K562 (cell line): ENCODE results near the gene SLC4A2. TPM values are rescaled to one million over a fixed set of nuclear protein-coding genes. Genes with fewer than 3 reads are reported as not detected.

Source experiments
- ATAC-seq: fragments of 200-7000 bp; cut with Tn5 transposase; 3 replicates; pipeline ENCODE4 v1.9.1; 2020; ENCODE audit warnings: moderate library complexity
- BruUV-seq: library from RNA; stranded (reverse); fragments of 400-500 nt; replicated peaks from 2 replicates; lab custom pipeline; 2021; lab: Mats Ljungman, UMichigan
- CTCF ChIA-PET: fragments of 300-600 bp; formaldehyde crosslinking; extraction: SDS; loops from one replicate; lab custom pipeline; 2021; ENCODE audit warnings: low intra/inter-chr PET ratio; lab: Yijun Ruan, JAX
- POLR2A ChIA-PET: fragments of 300-600, 350-650 bp; sonication (Branson Sonifier 250); formaldehyde crosslinking; extraction: SDS; loops from one replicate; lab custom pipeline; 2021; ENCODE audit warnings: antibody characterized with exemption, inconsistent platforms; lab: Yijun Ruan, JAX
- DNase-seq, 4 experiments: peaks; one replicate each; pipeline versions ENCODE4 v3.0.0 to v3.0.0-alpha.2; 2011 to 2018; ENCODE audit warnings: low spot score in 3 of 4, mixed read lengths in 3 of 4; ENCODE audit errors: extremely low read depth in 1 of 4
- FAIRE-seq: peaks from 2 replicates; lab custom pipeline; 2011; peaks lifted over from hg19 to GRCh38; lab: Jason Lieb, UNC
- H2AFZ ChIP-seq: 2 replicates; pipeline ENCODE4 v1.6.0; 2011; ENCODE audit warnings: low read depth, low read length, control low read depth, inconsistent platforms
- H3K27ac ChIP-seq: fragments of 200-600 bp; 3 replicates; pipeline ENCODE4 v1.8.0; 2011; ENCODE audit warnings: low read depth, mild to moderate bottlenecking, control low read depth, inconsistent platforms, low read length, moderate library complexity, mixed read lengths; ENCODE audit errors: extremely low read depth
- H3K27me3 ChIP-seq, 2 experiments: fragments of 300-600 bp in 1 of 2; 2 replicates in 1 of 2; 3 replicates in 1 of 2; pipeline versions ENCODE4 v1.6.0 to v1.8.0; 2011; ENCODE audit warnings: inconsistent platforms in 2 of 2, low read length in 2 of 2, mild to moderate bottlenecking in 1 of 2, mixed read lengths in 1 of 2, moderate library complexity in 1 of 2; ENCODE audit not compliant: control insufficient read depth in 2 of 2, insufficient read depth in 2 of 2
- H3K36me3 ChIP-seq: fragments of 300-600 bp; 3 replicates; pipeline ENCODE4 v1.8.0; 2011; ENCODE audit warnings: mild to moderate bottlenecking, low read length, inconsistent platforms; ENCODE audit not compliant: control insufficient read depth, insufficient read depth
- H3K4me1 ChIP-seq, 2 experiments: fragments of 200-600 bp in 1 of 2; replicated peaks in 1 of 2; 2 replicates in 1 of 2; 3 replicates in 1 of 2; pipeline versions ENCODE4 v1.5.1 to v1.8.0; 2011; ENCODE audit warnings: inconsistent platforms in 2 of 2, low read length in 2 of 2, mild to moderate bottlenecking in 1 of 2, mixed read lengths in 1 of 2, moderate library complexity in 1 of 2; ENCODE audit not compliant: control insufficient read depth in 2 of 2, insufficient read depth in 2 of 2
- H3K4me2 ChIP-seq: 2 replicates; pipeline ENCODE4 v1.6.1; 2011; ENCODE audit warnings: low read length, control low read depth, inconsistent platforms, mixed read lengths; ENCODE audit not compliant: insufficient read depth
- H3K4me3 ChIP-seq: fragments of 200-600 bp; sonication (generic), shearing (Covaris generic); 2 replicates; pipeline ENCODE4 v1.5.1; 2016; ENCODE audit warnings: control low read depth, inconsistent platforms
- H3K79me2 ChIP-seq: fragments of 200-600 bp; 3 replicates; pipeline ENCODE4 v1.8.0; 2011; ENCODE audit warnings: low read length, inconsistent platforms; ENCODE audit not compliant: control insufficient read depth, insufficient read depth
- H3K9ac ChIP-seq, 2 experiments: 2 replicates each; pipeline versions ENCODE4 v1.6.0 to v1.6.1; 2011; ENCODE audit warnings: low read depth in 2 of 2, low read length in 2 of 2, control low read depth in 1 of 2, inconsistent platforms in 1 of 2, mild to moderate bottlenecking in 1 of 2, mixed read lengths in 1 of 2; ENCODE audit not compliant: insufficient read depth in 1 of 2
- H3K9me1 ChIP-seq: one replicate; pipeline ENCODE4 v1.6.0; 2011; ENCODE audit warnings: inconsistent platforms, mild to moderate bottlenecking, low read length, moderate library complexity; ENCODE audit not compliant: control insufficient read depth, insufficient read depth
- H3K9me3 ChIP-seq: replicated peaks from 2 replicates; pipeline ENCODE4 v1.5.1; 2011; ENCODE audit warnings: low read depth, low read length, inconsistent platforms; ENCODE audit not compliant: control insufficient read depth, insufficient read depth
- H4K20me1 ChIP-seq: replicated peaks from 2 replicates; pipeline ENCODE4 v1.6.1; 2011; ENCODE audit warnings: low read length, inconsistent platforms, mixed read lengths; ENCODE audit not compliant: control insufficient read depth, insufficient read depth
- CBX3 ChIP-seq, 2 experiments: IDR thresholded peaks; 1 replicate in 1 of 2; 2 replicates in 1 of 2; pipeline ENCODE4 v1.6.1; 2012; ENCODE audit warnings: inconsistent platforms in 2 of 2, low read length in 2 of 2, borderline replicate concordance in 1 of 2, control low read depth in 1 of 2
- CBX5 ChIP-seq: IDR thresholded peaks from 2 replicates; pipeline ENCODE4 v1.6.1; 2014; ENCODE audit warnings: low read depth, borderline replicate concordance
- PHB2 ChIP-seq: fragments of 450-650 bp; IDR thresholded peaks from 2 replicates; pipeline ENCODE4 v1.6.1; 2017; ENCODE audit warnings: low read depth
- ZBTB17 ChIP-seq: fragments of 450-650 bp; formaldehyde crosslinking; IDR thresholded peaks from 2 replicates; pipeline ENCODE4 v1.4.0; 2020; ENCODE audit warnings: mild to moderate bottlenecking
- ZNF232 ChIP-seq: sonication (generic); formaldehyde crosslinking; IDR thresholded peaks from 2 replicates; pipeline ENCODE4 v1.8.0; 2022; ENCODE audit warnings: mild to moderate bottlenecking, missing genetic modification reagents
- WGBS: fragments of 100-300 bp; shearing (Covaris generic); methylation state at CpG from one replicate; pipeline ENCODE4 v1.1.6; 2016; ENCODE audit warnings: low coverage, mixed read lengths; ENCODE audit not compliant: insufficient coverage; ENCODE audit errors: missing lambda C conversion rate; 5-methylcytosine and 5-hydroxymethylcytosine counted together
- in situ Hi-C: fragments of 300-500 bp; cut with MboI; formaldehyde crosslinking; loops from 4 replicates; pipeline ENCODE4 v1.15.0; 2018; ENCODE audit warnings: inconsistent platforms, mixed read lengths
- intact Hi-C: fragments of 100-400 bp; cut with micrococcal nuclease; formaldehyde crosslinking; loops from 2 replicates; pipeline ENCODE4 v1.14.2; 2022
- polyA plus RNA-seq, 8 experiments: library from polyadenylated mRNA; depleted of rRNA in 4 of 8; stranded (reverse) in 5 of 8; unstranded in 3 of 8; fragments of >200 nt; fragmentation: Nextera tagmentation in 2 of 8; fragmentation: Illumina TruSeq in 1 of 8; extraction: Ambion mirVana in 2 of 8; extraction: Trizol in 1 of 8; gene quantifications; 2 replicates each; pipeline versions ENCODE4 v1.2.1 to v1.2.3, GENCODE V29; 2011 to 2014; ENCODE audit warnings: inconsistent platforms in 1 of 8, missing spikeins in 1 of 8
- total RNA-seq, 7 experiments: library from RNA; depleted of rRNA in 6 of 7; stranded (reverse); fragments of >200 nt in 6 of 7; fragmentation: Illumina TruSeq in 2 of 7; extraction: Trizol in 2 of 7; gene quantifications; 2 replicates each; pipeline versions ENCODE4 v1.2.1 to v1.2.3, GENCODE V29; 2011 to 2021; ENCODE audit warnings: low replicate concordance in 1 of 7
- TF ChIP-seq, protein P1 (sequence below): fragments of 450-650 bp; formaldehyde crosslinking; IDR thresholded peaks from 2 replicates; pipeline ENCODE4 v1.4.0; 2022; ENCODE audit warnings: missing genetic modification characterization
- TF ChIP-seq, protein P2 (sequence below): fragments of 450-650 bp; IDR thresholded peaks from 2 replicates; pipeline ENCODE4 v1.6.1; 2016; ENCODE audit warnings: low read depth
- TF ChIP-seq, protein P3 (sequence below): sonication (generic); formaldehyde crosslinking; IDR thresholded peaks from 2 replicates; pipeline ENCODE4 v1.5.0; 2020; ENCODE audit warnings: missing genetic modification reagents

The SLC4A2 gene
- total and polyA plus RNA-seq, 9 of the 15 experiments (the other 6 are each of a cell fraction or from before 2014, with no cell fraction given): 11.4 to 375 (median 130) TPM

DNA sequence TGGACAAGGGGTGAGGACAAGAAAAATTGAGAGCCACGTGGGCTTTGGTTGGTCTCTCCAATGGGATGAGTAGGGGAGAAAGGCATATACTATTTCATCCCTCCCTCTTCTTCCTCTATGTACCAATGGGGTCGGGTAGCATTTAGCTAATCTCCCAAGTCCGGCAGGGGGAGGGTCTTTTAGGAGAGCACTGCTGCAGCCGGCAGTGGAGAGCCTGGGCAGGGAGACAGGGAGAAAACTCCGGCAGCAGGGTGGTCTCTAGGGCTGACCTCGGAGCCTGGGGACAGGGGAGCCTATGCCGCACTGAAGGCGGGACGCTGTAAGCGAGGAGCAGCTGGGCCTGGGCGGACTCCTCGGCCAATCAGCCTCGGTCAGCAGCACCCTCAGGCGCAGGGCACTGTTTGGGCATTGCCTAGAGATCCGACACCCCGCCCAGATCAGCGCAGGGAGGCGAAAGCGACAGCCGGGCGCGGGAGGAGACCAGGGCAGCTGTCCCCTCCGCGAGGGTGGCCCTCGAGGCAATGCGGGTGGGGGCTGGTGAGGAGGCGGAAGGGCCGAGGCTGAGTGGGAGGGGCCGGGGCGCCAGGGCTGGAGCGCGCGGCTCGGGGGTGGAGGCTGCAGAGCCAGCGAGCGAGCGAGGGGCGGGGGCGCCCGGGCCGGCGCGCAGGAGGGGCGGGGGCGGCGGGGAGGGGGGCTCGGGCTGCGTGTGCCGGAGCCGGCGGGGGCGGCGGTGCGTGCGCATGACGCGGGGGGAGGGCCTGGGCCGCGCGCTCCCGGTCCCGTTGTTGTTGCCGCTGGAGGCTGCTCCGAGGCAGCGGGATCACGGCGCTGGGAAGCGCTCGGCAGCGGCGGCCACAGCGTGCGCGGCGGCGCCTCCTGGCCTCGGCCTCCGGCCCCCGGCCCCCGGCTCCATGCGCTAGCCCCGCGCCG, 26.6 kb downstream of the SLC4A2 start, which contains the start of gene AGAP3:
AGAP3 (plus strand) TSS at position 785 of the 930 bp plus-strand sequence. CDS start 267 bp downstream, outside the sequence.
- peaks cover 29% of the 10 kb centered on the region for H4K20me1 ChIP-seq
- peak within 1 kb of the TSS; percentile 85 for H3K27ac ChIP-seq
- H3K9me3 ChIP-seq: no peaks in the 10 kb centered on the region
- peak within 1 kb of the TSS; percentile 93 for H3K4me2 ChIP-seq
- H3K9ac ChIP-seq: peak within 1 kb of the TSS; percentile 84 to 98
- H3K27me3 ChIP-seq: no peaks in the 10 kb centered on the region
- peak within 1 kb of the TSS; percentile 96 for H2AFZ ChIP-seq
- ChIA-PET CTCF (interaction anchor here (1.1 to 1.7 kb wide), 2 partner anchors 25 to 27 kb away, joined by 3 to 4 read pairs; partner anchors contain the start of gene SLC4A2), POLR2A (interaction anchor here (0.6 to 2.5 kb wide), 7 partner anchors 9 to 232 kb away, joined by 3 to 10 read pairs (median 4); partner anchors contain the start of gene ABCB8)
- peaks cover 5% of the 10 kb centered on the region for H3K9me1 ChIP-seq
- BruUV-seq: no TSS peak
- peak; percentile 72 for FAIRE-seq
- in situ Hi-C loops: no loop called here
- ATAC-seq: peak; percentile 69
- WGBS: under 1% methylated on average over 47 of the region's 84 CpGs
- intact Hi-C loops: loop anchor here (2.0 to 10.0 kb wide), 2 partner anchors 77 to 771 kb away; no protein-coding TSS in a partner anchor
- H3K4me1 ChIP-seq: peaks cover 48 to 79% of the 10 kb centered on the region in 2 experiments
- peaks cover 38% of the 10 kb centered on the region; the same call in 2 of the 3 replicates for H3K36me3 ChIP-seq
- DNase-seq: peak; percentile 97 to 99 (median 98)
- peak within 1 kb of the TSS; percentile 67 for H3K4me3 ChIP-seq
- peaks cover 68% of the 10 kb centered on the region for H3K79me2 ChIP-seq
- TF ChIP-seq CBX5 (0 out of 2 replicates have a peak, but pooled peaks have one; percentile 74), PHB2 (no peak), ZNF232 (CRISPR knock-in tag) (0 out of 2 replicates have a peak, but pooled peaks have one; percentile 14), CBX3 (IDR thresholded peaks at IDR 0.05; ENCODE audit: borderline replicate concordance in 1 of 2, low read length in 2 of 2) (no peak), ZBTB17 (CRISPR knock-in tag) (peak; percentile 52; the same call in 1 of the 2 replicates)
- TF ChIP-seq, protein P1, sequence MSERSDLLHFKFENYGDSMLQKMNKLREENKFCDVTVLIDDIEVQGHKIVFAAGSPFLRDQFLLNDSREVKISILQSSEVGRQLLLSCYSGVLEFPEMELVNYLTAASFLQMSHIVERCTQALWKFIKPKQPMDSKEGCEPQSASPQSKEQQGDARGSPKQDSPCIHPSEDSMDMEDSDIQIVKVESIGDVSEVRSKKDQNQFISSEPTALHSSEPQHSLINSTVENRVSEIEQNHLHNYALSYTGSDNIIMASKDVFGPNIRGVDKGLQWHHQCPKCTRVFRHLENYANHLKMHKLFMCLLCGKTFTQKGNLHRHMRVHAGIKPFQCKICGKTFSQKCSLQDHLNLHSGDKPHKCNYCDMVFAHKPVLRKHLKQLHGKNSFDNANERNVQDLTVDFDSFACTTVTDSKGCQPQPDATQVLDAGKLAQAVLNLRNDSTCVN (CRISPR knock-in tag): 0 out of 2 replicates have a peak, but pooled peaks have one; percentile 58
- TF ChIP-seq, protein P2, sequence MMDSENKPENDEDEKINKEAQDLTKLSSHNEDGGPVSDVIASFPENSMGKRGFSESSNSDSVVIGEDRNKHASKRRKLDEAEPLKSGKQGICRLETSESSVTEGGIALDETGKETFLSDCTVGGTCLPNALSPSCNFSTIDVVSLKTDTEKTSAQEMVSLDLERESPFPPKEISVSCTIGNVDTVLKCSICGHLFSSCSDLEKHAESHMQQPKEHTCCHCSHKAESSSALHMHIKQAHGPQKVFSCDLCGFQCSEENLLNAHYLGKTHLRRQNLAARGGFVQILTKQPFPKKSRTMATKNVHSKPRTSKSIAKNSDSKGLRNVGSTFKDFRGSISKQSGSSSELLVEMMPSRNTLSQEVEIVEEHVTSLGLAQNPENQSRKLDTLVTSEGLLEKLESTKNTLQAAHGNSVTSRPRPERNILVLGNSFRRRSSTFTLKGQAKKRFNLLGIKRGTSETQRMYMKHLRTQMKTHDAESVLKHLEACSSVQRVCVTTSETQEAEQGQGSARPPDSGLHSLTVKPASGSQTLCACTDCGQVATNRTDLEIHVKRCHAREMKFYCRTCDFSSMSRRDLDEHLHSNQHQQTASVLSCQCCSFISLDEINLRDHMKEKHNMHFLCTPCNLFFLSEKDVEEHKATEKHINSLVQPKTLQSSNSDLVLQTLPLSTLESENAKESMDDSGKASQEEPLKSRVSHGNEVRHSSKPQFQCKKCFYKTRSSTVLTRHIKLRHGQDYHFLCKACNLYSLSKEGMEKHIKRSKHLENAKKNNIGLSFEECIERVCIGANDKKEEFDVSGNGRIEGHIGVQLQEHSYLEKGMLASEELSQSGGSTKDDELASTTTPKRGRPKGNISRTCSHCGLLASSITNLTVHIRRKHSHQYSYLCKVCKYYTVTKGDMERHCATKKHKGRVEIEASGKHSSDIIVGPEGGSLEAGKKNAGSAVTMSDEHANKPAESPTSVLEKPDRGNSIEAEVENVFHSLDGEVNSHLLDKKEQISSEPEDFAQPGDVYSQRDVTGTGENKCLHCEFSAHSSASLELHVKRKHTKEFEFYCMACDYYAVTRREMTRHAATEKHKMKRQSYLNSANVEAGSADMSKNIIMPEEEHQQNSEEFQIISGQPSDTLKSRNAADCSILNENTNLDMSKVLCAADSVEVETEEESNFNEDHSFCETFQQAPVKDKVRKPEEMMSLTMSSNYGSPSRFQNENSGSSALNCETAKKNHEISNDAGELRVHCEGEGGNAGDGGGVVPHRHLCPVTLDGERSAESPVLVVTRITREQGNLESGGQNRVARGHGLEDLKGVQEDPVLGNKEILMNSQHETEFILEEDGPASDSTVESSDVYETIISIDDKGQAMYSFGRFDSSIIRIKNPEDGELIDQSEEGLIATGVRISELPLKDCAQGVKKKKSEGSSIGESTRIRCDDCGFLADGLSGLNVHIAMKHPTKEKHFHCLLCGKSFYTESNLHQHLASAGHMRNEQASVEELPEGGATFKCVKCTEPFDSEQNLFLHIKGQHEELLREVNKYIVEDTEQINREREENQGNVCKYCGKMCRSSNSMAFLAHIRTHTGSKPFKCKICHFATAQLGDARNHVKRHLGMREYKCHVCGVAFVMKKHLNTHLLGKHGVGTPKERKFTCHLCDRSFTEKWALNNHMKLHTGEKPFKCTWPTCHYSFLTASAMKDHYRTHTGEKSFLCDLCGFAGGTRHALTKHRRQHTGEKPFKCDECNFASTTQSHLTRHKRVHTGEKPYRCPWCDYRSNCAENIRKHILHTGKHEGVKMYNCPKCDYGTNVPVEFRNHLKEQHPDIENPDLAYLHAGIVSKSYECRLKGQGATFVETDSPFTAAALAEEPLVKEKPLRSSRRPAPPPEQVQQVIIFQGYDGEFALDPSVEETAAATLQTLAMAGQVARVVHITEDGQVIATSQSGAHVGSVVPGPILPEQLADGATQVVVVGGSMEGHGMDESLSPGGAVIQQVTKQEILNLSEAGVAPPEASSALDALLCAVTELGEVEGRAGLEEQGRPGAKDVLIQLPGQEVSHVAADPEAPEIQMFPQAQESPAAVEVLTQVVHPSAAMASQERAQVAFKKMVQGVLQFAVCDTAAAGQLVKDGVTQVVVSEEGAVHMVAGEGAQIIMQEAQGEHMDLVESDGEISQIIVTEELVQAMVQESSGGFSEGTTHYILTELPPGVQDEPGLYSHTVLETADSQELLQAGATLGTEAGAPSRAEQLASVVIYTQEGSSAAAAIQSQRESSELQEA: no peak
- TF ChIP-seq, protein P3, sequence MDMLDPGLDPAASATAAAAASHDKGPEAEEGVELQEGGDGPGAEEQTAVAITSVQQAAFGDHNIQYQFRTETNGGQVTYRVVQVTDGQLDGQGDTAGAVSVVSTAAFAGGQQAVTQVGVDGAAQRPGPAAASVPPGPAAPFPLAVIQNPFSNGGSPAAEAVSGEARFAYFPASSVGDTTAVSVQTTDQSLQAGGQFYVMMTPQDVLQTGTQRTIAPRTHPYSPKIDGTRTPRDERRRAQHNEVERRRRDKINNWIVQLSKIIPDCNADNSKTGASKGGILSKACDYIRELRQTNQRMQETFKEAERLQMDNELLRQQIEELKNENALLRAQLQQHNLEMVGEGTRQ: peak; percentile 54
